Suprapubic skin (tissue), 4 donors: Measurements from ENCODE around the gene SMIM10L2A. TPM values are rescaled to one million over a fixed set of nuclear protein-coding genes. Genes with fewer than 3 reads are reported as not detected.

Experiments
- DNase-seq, 2 donors: peaks; one replicate each; pipeline ENCODE4 v3.0.0-alpha.2; 2019; ENCODE audit warnings: low spot score in 2 of 2
- H3K27ac ChIP-seq: fragments of 200-600 bp; sonication (generic); one replicate; pipeline ENCODE4 v1.5.1; 2019
- H3K27me3 ChIP-seq: fragments of 200-600 bp; sonication (generic); one replicate; pipeline ENCODE4 v1.5.1; 2019
- H3K36me3 ChIP-seq: fragments of 200-600 bp; sonication (generic); one replicate; pipeline ENCODE4 v1.5.1; 2019
- H3K4me1 ChIP-seq: fragments of 200-600 bp; sonication (generic); one replicate; pipeline ENCODE4 v1.5.1; 2019
- H3K4me3 ChIP-seq: fragments of 200-600 bp; sonication (generic); one replicate; pipeline ENCODE4 v1.5.1; 2019; ENCODE audit warnings: mild to moderate bottlenecking
- H3K9me3 ChIP-seq: fragments of 200-600 bp; sonication (generic); one replicate; pipeline ENCODE4 v1.5.1; 2019
- EP300 ChIP-seq: sonication (generic); formaldehyde crosslinking; IDR thresholded peaks from one replicate; pipeline ENCODE4 v1.6.1; 2017; ENCODE audit warnings: antibody characterized with exemption
- POLR2A ChIP-seq, 2 donors: fragments of 450-650 bp; IDR thresholded peaks; one replicate each; pipeline ENCODE4 v1.6.1; 2017; ENCODE audit warnings: antibody characterized with exemption in 2 of 2, mild to moderate bottlenecking in 2 of 2, moderate library complexity in 2 of 2
- POLR2AphosphoS5 ChIP-seq, 3 donors: sonication (generic); formaldehyde crosslinking; IDR thresholded peaks; one replicate each; pipeline ENCODE4 v1.6.1; 2017; ENCODE audit warnings: antibody characterized with exemption in 3 of 3
- WGBS: methylation state at CpG from one replicate; pipeline ENCODE4 v1.1.5; 2018; 5-methylcytosine and 5-hydroxymethylcytosine counted together
- total RNA-seq, 4 donors: library from RNA; depleted of rRNA; stranded (reverse); fragments of >200 nt; gene quantifications; one replicate each; pipeline ENCODE4 v1.1.0, GENCODE V29; 2016
- TF ChIP-seq, protein P1 (sequence below), 2 donors: fragments of 200-600 bp in 1 of 2; fragments of 450-650 bp in 1 of 2; sonication (generic) in 1 of 2; IDR thresholded peaks; one replicate each; pipeline ENCODE4 v1.5.1; 2016 to 2019; ENCODE audit warnings: antibody characterized with exemption in 2 of 2, mild to moderate bottlenecking in 1 of 2, moderate library complexity in 1 of 2

The SMIM10L2A gene
- total RNA-seq, 4 donors from 2014 or later = 1.4 to 5.1 (median 3.3) TPM

DNA sequence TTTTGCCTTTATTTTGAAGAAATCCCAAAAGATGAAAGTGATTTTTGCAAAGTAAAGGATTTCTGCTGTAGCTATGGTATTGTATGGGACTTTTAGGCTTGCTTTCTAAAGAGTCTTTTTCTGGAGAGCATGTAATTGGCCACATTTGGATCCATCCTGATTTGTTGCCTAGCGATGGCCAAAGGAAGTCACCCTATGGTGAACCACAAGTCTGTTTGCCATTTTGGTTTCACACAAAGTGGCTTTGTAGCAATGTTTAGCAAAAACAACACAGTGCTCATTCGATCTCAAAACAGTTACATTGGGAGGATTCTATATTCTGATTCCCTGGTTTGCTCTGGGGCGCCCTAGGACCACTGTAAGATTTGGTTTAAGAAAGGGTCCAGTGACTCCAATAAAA lies 54.6 kb downstream of the SMIM10L2A start:
- Histone ChIP-seq H3K27me3 (no peaks in the 10 kb centered on the region), H3K9me3 (no peaks in the 10 kb centered on the region), H3K4me3 (no peak overlapping the region), H3K36me3 (no peaks in the 10 kb centered on the region), H3K4me1 (no peaks in the 10 kb centered on the region), H3K27ac (no peak overlapping the region)
- TF ChIP-seq POLR2AphosphoS5 (IDR thresholded peaks at IDR 0.05) (no peak), POLR2A (IDR thresholded peaks at IDR 0.05) (no peak), EP300 (no peak)
- TF ChIP-seq, protein P1, sequence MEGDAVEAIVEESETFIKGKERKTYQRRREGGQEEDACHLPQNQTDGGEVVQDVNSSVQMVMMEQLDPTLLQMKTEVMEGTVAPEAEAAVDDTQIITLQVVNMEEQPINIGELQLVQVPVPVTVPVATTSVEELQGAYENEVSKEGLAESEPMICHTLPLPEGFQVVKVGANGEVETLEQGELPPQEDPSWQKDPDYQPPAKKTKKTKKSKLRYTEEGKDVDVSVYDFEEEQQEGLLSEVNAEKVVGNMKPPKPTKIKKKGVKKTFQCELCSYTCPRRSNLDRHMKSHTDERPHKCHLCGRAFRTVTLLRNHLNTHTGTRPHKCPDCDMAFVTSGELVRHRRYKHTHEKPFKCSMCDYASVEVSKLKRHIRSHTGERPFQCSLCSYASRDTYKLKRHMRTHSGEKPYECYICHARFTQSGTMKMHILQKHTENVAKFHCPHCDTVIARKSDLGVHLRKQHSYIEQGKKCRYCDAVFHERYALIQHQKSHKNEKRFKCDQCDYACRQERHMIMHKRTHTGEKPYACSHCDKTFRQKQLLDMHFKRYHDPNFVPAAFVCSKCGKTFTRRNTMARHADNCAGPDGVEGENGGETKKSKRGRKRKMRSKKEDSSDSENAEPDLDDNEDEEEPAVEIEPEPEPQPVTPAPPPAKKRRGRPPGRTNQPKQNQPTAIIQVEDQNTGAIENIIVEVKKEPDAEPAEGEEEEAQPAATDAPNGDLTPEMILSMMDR (IDR thresholded peaks at IDR 0.05) = no peak
- WGBS = 52% methylated on average over 3 of the region's 3 CpGs
- no peak for DNase-seq

DNA sequence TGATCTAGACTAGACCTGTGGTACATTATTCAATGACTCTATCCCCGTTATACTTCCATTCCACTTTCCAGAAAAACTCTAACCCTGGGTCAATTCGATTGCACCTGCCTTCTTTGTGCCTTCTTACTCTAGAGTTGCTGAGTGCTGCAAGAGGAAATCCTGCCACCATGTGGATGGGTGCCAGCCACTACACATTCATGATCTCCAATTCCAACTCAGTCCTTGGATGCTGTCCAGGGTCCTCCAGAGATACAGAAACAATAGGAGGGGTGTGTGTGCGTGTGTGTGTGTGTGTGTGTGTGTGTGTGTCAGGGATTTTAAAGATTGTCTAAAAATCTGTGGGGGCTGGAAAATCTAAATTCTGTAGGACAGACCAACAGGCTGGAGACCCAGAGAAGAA lies 55.8 kb downstream of the SMIM10L2A start:
- TF ChIP-seq, protein P1 (IDR thresholded peaks at IDR 0.05) = no peak
- TF ChIP-seq POLR2A (IDR thresholded peaks at IDR 0.05) = no peak
- TF ChIP-seq POLR2AphosphoS5 (IDR thresholded peaks at IDR 0.05) = no peak
- no peak for TF ChIP-seq EP300
- DNase-seq = no peak
- 17% methylated on average over 3 of the region's 3 CpGs for WGBS

More for the DNA sequence above, 55.8 kb downstream of the SMIM10L2A start:
- no peak overlapping the region for H3K27ac ChIP-seq
- no peaks in the 10 kb centered on the region for H3K9me3 ChIP-seq
- H3K4me1 ChIP-seq = no peaks in the 10 kb centered on the region
- H3K36me3 ChIP-seq = no peaks in the 10 kb centered on the region
- H3K4me3 ChIP-seq = no peak overlapping the region
- no peaks in the 10 kb centered on the region for H3K27me3 ChIP-seq

Other genes starting within 250 kb of the SMIM10L2A start
- gene ETDA, start 169.9 kb upstream of the SMIM10L2A start, total RNA-seq = not detected
- not detected for gene ETDC, start 112.5 kb upstream of the SMIM10L2A start, total RNA-seq
- 10 to 100 TPM in 1 of 4 donors, 1 to 10 TPM in 3; 2.5 to 15.4 (median 6.1) TPM for gene ZNF75D, start 77.8 kb upstream of the SMIM10L2A start, total RNA-seq
- gene ZNF449, start 77.1 kb upstream of the SMIM10L2A start, total RNA-seq = 10 to 100 TPM in 1 of 4 donors, 1 to 10 TPM in 3; 1.4 to 10.3 (median 3.3) TPM
- 10 to 100 TPM in 2 of 4 donors, 1 to 10 TPM in 2; 9.2 to 28.8 (median 12.6) TPM for gene INTS6L, start 98.7 kb downstream of the SMIM10L2A start, total RNA-seq